ENCODE data around the gene TBCC. TPM values are rescaled to one million over a fixed set of nuclear protein-coding genes. Genes with fewer than 3 reads are reported as not detected.

TBCC gene
- total and polyA plus RNA-seq, 2 of the 13 experiments (the other 11 are each of a cell fraction or from before 2014, with no cell fraction given): 14.8 to 36.1 TPM

DNA sequence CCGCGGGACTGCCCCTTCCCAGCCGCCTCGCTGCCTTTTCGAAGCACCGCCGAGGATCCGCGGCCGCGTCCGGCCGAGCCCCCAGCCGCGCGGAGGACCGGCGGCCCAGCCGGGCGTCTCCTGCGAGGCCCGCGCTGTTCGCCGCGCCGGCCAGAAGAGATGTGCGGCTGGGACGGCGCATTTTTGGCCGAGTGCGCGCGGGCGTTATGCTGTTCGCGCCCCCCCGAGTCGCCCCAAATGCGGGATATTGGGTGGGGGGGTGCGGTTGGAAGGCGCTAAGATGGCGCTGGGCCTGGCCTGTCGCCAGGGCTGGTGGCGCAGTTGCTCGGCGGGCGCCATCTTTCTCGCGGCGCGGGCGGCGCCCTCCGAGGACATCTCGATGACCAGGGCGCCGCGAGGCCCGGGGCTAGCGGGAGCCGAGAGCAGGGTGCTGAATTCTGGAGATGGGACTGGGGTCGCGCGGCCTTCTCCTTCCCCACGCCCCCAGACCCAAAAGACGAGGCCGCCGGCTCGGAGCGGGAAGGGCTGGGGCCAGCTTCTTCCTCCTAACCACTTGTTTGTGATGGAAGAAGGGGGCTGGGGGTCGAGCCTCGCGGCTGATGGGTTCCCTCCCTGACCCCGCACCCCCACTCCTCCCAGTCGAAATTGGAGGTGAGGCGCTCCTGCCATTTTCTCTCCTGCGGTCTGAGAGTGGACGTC is 37.4 kb upstream of the TBCC start (continued):
- TF ChIP-seq, protein P1, sequence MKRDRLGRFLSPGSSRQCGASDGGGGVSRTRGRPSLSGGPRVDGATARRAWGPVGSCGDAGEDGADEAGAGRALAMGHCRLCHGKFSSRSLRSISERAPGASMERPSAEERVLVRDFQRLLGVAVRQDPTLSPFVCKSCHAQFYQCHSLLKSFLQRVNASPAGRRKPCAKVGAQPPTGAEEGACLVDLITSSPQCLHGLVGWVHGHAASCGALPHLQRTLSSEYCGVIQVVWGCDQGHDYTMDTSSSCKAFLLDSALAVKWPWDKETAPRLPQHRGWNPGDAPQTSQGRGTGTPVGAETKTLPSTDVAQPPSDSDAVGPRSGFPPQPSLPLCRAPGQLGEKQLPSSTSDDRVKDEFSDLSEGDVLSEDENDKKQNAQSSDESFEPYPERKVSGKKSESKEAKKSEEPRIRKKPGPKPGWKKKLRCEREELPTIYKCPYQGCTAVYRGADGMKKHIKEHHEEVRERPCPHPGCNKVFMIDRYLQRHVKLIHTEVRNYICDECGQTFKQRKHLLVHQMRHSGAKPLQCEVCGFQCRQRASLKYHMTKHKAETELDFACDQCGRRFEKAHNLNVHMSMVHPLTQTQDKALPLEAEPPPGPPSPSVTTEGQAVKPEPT (CRISPR knock-in tag; IDR thresholded peaks at IDR 0.05; ENCODE audit: low read depth): peak; percentile 86; the same call in 1 of the 2 replicates
- TF ChIP-seq ZNF678 (CRISPR knock-in tag; IDR thresholded peaks at IDR 0.05) (peak; percentile 83; the same call in 1 of the 2 replicates), YEATS2 (CRISPR knock-in tag; IDR thresholded peaks at IDR 0.05; ENCODE audit: borderline replicate concordance) (peak; percentile 78; the same call in 1 of the 2 replicates), ZNF546 (CRISPR knock-in tag; conservative IDR thresholded peaks at IDR 0.05) (peak; percentile 89), NR0B2 (CRISPR knock-in tag; IDR thresholded peaks at IDR 0.05) (no peak), HOXA7 (CRISPR knock-in tag; IDR thresholded peaks at IDR 0.05) (no peak), ZNF614 (CRISPR knock-in tag; IDR thresholded peaks at IDR 0.05; ENCODE audit: borderline replicate concordance) (peak; percentile 74; the same call in 1 of the 2 replicates), ZBTB7B (CRISPR knock-in tag; IDR thresholded peaks at IDR 0.05) (peak; percentile 78), ZNF430 (CRISPR knock-in tag; IDR thresholded peaks at IDR 0.05) (peak; percentile 58), TAF1 (CRISPR knock-in tag; IDR thresholded peaks at IDR 0.05) (peak; percentile 98), ZGPAT (CRISPR knock-in tag; IDR thresholded peaks at IDR 0.05) (peak; percentile 90), ZNF274 (CRISPR knock-in tag; IDR thresholded peaks at IDR 0.05) (peak; percentile 92; the same call in 1 of the 2 replicates), RBM39 (IDR thresholded peaks at IDR 0.05; ENCODE audit: low read depth, low read length, poor library complexity, severe bottlenecking) (peak; percentile 86), CREB1 (IDR thresholded peaks at IDR 0.05) (no peak), CREB1 (CRISPR knock-in tag; IDR thresholded peaks at IDR 0.05) (no peak), HDAC2 (CRISPR knock-in tag; IDR thresholded peaks at IDR 0.05) (peak; percentile 30; the same call in 1 of the 2 replicates), RARA (CRISPR knock-in tag; IDR thresholded peaks at IDR 0.05) (peak; percentile 20; the same call in 1 of the 2 replicates), ZSCAN20 (CRISPR knock-in tag; IDR thresholded peaks at IDR 0.05; ENCODE audit: borderline replicate concordance) (peak; percentile 83)
- TF ChIP-seq, protein P2, sequence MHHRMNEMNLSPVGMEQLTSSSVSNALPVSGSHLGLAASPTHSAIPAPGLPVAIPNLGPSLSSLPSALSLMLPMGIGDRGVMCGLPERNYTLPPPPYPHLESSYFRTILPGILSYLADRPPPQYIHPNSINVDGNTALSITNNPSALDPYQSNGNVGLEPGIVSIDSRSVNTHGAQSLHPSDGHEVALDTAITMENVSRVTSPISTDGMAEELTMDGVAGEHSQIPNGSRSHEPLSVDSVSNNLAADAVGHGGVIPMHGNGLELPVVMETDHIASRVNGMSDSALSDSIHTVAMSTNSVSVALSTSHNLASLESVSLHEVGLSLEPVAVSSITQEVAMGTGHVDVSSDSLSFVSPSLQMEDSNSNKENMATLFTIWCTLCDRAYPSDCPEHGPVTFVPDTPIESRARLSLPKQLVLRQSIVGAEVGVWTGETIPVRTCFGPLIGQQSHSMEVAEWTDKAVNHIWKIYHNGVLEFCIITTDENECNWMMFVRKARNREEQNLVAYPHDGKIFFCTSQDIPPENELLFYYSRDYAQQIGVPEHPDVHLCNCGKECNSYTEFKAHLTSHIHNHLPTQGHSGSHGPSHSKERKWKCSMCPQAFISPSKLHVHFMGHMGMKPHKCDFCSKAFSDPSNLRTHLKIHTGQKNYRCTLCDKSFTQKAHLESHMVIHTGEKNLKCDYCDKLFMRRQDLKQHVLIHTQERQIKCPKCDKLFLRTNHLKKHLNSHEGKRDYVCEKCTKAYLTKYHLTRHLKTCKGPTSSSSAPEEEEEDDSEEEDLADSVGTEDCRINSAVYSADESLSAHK (CRISPR knock-in tag; IDR thresholded peaks at IDR 0.05; ENCODE audit: borderline replicate concordance): peak; percentile 77; the same call in 1 of the 2 replicates
- TF ChIP-seq, protein P3, sequence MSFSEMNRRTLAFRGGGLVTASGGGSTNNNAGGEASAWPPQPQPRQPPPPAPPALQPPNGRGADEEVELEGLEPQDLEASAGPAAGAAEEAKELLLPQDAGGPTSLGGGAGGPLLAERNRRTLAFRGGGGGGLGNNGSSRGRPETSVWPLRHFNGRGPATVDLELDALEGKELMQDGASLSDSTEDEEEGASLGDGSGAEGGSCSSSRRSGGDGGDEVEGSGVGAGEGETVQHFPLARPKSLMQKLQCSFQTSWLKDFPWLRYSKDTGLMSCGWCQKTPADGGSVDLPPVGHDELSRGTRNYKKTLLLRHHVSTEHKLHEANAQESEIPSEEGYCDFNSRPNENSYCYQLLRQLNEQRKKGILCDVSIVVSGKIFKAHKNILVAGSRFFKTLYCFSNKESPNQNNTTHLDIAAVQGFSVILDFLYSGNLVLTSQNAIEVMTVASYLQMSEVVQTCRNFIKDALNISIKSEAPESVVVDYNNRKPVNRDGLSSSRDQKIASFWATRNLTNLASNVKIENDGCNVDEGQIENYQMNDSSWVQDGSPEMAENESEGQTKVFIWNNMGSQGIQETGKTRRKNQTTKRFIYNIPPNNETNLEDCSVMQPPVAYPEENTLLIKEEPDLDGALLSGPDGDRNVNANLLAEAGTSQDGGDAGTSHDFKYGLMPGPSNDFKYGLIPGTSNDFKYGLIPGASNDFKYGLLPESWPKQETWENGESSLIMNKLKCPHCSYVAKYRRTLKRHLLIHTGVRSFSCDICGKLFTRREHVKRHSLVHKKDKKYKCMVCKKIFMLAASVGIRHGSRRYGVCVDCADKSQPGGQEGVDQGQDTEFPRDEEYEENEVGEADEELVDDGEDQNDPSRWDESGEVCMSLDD (CRISPR knock-in tag; IDR thresholded peaks at IDR 0.05; ENCODE audit: borderline replicate concordance): peak; percentile 95
